GM12892 (cell line): ENCODE data around the gene VANGL1.

Experiments used
- POLR2A ChIP-seq: IDR thresholded peaks from 2 replicates; pipeline ENCODE4 v1.6.1; 2011; ENCODE audit warnings: low read depth, low read length, control low read depth
- POLR2AphosphoS5 ChIP-seq: IDR thresholded peaks from 2 replicates; pipeline ENCODE4 v1.6.1; 2011; ENCODE audit warnings: low read depth, low read length, control low read depth

- TF ChIP-seq POLR2AphosphoS5 (no peak), POLR2A (no peak)
Measured at GRCh38 chr1:115654663-115655305, 13.0 kb downstream of the VANGL1 start.
